NCI-H1417 (cell line): Measurements from ENCODE around the gene GHRHR.
A peak's percentile ranks its signal among the peaks of the same experiment; 100 is the strongest.

Source experiments
- DNase-seq, 3 experiments: peaks; one replicate each; lab custom pipeline; 2025; lab: John Stamatoyannopoulos, UW

The GHRHR gene

GRCh38 chr7:30968294-30968693 is 4.5 kb downstream of the GHRHR start:
- DNase-seq: no peak

DNA sequence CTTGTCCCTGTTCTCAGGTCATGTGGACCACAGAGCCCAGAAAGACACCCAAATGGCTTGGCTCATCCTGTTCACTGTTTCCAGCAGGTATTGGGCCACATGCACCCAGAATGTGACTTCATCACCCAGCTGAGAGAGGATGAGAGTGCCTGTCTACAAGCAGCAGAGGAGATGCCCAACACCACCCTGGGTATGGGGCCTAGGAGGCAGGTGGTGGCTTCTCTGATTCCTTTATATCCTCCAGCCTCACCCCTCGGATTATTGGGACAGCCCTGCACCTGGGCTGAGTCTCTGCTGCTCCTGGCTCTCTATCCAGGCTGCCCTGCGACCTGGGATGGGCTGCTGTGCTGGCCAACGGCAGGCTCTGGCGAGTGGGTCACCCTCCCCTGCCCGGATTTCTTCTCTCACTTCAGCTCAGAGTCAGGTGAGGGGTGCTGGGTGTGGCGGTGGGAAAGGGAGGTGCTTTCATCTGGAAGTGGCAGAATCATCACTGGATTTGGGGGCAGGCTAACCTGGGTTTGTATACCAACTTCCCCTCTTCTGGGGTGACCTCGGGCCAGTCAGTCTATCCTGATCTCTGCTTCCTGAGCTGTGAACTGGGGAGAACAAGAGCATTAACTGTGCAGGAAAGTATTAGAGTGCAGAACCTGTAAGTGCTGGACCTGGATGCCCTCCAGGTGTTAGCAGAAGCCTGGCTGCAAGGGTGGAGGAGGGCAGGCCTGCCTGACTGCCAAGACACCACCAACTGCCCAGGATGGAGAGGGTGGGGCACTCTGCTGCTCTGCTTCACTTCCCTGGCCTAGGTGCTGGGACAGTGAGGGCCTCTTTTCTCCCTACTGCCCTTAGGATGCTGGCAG is 5.2 kb downstream of the GHRHR start:
- no peak for DNase-seq

DNA sequence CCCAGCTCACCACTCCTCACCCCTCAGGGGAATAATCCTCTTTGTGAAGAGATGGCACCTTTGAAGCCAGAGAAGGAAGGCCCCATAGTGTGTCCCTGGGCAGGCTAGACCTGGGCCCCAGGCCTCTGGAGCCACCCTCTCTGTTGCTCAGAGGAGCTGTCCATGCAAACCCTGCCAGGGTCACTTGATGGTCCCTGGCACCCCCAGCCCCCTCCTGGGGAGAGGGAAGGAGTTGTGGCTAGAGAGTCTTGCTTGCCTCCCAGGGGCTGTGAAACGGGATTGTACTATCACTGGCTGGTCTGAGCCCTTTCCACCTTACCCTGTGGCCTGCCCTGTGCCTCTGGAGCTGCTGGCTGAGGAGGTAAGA is 5.8 kb downstream of the GHRHR start:
- DNase-seq: no peak

DNA sequence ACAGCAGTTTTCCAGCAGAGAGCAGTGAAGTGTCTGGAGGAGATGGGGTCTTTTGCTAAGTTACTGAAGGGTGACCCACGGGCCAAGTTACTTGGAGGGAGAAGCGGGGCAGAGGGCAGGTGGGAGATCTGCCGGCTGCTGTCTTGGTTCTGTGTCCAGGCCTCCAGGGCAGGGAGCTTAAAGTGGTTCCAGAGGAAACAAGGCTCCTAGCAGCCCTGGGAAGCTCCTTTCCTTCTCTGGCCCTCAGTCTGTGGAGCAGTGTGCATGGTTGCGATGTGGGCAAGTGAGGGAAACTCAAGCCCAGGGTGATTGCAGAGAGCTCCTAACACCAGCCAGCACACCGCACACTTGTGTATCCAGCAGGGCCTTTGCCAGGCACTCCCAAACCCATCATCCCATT is 6.3 kb downstream of the GHRHR start:
- no peak for DNase-seq

DNA sequence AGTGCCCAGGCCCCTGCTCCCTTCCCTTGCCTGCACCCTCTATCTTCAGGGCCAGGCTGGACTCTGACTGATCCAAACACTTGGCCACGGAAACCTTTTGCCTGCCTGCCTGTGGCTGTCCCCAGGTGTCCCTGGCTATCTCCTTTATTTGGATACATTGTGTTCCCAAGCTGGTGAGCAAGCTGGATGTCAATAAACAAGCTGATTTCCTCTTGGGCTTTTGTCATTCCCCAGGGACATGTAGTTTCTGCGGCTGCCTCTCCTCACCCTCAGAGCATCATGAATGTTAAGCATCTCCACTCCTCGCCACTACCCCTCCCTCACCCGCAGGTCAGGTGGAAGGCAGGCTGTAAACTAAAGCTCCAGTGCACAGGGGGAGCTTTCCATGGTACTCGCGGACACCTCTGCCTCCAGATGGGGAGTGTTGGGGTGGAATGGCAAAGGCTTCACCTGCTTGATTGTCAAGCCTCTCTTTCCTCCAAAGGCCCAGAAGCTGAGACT is 6.9 kb downstream of the GHRHR start:
- peak in 2 of 3 experiments; percentile 30 to 46 for DNase-seq

DNA sequence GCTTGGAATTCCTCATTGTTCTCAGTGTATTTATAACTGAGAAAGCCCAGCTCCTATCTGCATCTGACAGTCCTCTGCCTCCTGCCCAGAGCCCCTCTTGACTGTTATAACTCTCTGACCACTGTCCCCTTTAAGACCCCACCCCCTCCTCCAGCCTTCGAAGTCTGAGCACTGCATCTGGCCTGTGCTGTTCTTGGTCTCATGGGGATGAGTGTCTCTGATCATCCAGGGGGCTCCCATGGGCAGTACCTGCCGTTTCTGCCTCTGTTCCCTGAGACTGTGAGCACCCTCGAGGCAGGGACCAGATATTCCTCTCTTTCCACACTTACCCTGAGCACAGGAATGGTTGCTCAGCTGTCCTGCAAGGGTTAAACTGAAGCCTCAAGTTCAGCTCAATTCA is 7.7 kb downstream of the GHRHR start:
- DNase-seq: no peak

- no peak for DNase-seq
These were observed 8.2 kb downstream of the GHRHR start for GRCh38 chr7:30971840-30972563.

DNA sequence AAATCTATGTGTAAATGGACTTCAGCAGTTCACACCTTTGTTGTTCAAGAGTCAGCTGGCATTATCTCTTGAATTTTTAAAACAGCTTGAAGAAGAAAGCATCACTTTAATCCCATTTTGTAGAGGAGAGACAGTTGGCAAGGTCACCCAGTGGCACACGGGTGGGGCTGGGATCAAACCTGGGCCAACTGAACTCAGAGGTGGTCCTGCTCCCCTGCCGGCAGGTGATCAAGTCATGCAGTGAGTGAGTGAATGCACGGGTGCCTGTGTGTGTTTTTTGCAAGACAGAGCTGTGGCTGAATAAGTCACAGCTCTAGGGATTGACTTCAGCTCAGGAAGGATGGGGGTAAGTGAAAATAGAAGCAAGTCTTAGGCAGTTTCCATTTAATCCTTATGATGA is 9.5 kb downstream of the GHRHR start:
- no peak for DNase-seq

DNA sequence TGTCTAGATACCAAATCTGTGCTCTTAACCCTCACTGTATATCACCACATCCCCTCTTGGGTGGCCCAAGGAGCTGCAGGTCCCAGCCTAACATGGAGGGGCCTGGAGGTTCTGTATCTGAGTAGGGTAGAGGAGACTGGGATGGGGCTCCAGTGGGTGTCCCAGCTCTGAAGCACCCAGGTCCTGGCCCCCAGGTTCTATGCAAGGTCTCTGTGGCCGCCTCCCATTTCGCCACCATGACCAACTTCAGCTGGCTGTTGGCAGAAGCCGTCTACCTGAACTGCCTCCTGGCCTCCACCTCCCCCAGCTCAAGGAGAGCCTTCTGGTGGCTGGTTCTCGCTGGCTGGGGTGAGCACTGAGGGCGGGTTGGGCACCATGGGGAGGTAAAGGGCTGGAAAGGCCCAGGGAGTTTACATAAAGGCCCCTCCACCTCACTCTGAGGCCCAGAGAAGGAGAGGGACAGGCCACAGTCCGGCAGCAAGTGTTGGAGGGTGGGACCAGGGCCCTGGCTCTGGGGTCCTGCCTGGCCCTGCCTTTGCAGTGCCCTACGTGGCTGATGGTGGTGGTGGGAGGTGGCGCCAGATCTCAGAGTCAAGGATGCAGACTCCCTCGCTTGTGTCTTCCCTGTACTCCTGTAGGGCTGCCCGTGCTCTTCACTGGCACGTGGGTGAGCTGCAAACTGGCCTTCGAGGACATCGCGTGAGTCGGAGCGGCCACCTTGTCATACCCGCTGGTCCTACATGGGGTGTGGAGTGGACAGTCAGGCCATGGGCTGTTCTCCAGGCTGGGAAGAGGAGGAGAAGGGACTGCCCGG is 10.2 kb downstream of the GHRHR start:
- DNase-seq: no peak

- DNase-seq: peak in 2 of 3 experiments; percentile 26 to 37
These were observed 11.0 kb downstream of the GHRHR start for GRCh38 chr7:30974605-30975255.

DNA sequence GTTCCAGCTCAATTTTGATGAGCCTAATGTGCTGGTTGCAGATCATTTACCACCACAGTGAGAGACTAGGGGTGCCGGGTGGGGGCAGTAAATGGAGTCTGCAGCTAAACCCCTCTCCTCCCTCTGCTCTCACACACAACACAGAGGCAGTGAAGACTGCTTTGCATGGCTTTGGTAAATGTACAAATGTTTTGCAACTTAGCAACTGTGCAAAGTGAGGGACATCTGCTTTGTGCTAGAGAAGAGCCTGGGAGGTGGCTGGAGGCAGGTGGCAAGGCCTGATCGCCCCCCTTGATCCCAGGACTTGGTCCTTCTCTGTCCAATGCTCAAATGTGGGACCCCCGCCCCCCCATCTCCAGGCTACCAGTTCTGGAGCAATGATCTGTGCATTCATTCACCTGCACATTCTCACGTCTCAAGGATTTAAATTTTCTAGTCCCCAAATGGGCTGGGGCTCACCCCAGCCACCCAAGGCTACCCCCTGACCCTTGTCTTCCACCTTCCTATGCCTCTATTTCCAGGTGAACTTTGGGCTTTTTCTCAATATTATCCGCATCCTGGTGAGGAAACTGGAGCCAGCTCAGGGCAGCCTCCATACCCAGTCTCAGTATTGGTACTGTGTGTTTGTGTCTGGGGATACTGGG is 11.6 kb downstream of the GHRHR start:
- DNase-seq: no peak

GRCh38 chr7:30976381-30976780 is 12.6 kb downstream of the GHRHR start:
- no peak for DNase-seq

GRCh38 chr7:30977222-30977621 is 13.5 kb downstream of the GHRHR start:
- no peak for DNase-seq

DNA sequence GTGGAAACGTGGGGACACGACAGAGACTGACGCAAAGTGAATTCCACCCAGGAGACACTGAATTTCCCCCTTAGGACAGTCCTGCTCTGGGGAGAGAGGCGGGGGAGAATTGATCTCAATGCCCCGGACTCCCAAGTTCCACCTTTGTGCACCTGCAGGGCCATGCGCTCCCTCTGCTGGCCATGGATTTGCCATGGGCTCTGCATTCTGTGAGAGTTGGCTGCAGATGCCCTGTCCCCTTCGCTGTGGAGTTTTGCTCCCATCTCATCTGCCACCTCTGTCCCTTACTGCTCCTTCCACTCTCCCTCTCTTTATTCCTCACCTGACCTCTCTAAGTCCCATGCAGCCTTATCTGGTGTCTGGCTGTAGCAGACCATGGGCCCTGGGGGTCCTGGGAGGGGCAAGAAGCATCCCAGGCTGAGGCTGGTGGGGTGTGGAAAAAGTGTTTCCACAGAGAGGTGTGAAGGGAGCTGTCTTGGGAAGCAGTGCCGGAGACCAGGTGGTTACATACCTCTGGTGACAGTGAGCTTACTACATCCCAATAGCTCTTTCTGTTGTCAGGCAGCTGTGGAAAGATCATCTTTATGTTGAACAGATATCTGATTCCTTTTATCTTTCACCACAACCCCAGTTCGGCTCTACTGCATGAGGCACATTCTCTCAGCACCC is 14.3 kb downstream of the GHRHR start:
- DNase-seq: peak; percentile 9 to 63 (median 43)

- DNase-seq: no peak
These were observed 15.3 kb downstream of the GHRHR start for GRCh38 chr7:30979027-30979426.

DNA sequence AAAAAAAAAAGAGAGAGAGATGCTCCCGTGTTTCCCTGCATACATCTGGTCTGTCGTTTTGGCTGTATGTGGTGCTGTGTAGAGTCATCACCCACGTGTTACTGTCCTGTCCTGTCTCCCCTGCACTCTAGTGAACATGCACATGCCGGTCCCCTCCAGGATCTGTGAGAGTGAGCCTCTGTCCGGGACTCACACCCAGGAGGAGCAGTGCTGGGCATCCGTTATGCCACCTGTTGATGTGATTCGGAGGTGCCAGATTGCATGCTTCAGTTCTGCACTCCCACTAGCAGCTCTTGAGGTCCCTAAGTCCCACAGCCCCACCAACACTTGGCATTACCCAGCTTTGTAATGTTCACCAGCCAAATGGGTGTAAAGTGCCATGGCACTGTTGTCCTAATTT is 16.4 kb downstream of the GHRHR start:
- no peak for DNase-seq

DNA sequence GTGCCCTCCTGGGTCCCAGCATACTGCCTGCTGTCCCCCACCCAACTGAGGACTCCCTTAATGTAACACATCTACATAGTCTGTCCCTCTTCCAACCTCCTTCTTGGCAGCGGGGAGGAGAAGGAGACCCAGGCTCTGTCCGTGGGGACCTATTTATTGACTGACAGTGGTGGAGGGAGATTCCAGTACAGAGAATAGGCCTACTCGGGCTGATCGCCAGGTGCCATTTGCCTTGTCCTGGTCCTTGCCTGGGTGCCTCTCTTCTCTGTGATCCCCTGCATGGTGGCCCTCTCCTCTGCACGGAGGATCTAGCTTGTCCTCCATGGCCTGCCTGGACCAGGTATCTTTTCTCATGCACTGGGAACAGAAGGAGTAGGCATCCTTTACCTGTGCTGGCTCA is 17.0 kb downstream of the GHRHR start:
- DNase-seq: no peak

DNA sequence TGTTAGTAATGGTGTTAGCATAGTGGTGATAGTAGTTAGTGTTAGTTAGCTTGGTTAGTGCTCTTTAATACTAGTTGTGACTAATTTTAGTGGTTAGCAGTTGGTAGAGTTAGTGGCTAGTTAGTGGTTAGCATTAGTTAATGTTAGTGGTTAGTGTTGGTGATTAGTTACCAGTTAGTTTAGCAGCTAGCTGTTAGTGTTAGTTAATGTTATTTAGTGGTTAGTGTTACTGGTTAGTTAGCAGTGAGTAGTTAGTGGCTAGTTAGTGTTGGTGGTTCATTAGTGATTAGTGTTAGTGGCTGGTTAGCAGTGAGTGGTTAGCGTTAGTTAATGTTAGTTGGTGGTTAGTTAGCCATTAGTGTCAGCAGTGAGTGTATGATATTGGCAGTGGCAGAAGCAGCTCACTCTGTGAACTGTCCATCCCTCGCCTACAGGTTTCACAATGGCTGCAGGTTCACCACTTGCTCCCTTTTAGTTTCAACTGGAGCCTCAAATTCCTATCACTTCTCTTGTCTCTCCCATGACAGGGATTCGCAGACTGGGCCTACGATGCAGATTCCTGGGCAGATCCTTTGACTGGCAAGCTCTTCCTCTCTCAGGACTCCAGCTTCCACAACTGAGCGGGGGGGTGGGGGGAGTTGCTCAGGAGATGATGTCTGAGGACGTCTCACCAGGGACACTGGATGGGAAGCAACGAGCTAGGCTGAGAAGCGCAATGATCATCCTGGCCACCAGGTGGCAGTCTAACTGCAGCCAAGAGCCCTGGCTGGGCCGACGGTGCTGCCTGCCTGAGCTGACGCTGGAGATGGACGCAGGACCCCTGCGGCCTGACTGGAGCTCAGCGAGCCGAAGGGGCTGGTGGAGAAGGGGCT is 19.5 kb downstream of the GHRHR start:
- peak; percentile 74 to 90 (median 76) for DNase-seq

DNA sequence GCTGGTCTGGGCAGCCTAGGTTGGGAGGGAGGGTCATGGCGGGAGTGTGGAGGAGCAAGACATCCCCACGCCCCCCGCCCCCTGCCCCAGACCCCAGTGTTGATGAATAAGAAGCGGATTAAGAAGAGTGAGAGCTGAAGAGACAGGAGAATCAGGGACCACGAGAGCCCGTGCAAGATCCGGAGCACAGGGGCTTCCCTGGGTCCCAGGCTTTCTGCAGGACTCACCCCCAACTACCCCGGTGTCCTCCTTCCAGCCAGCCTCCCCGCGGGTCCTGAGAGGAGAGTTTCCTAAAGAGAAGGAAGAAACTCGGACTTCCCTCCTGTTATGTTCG is 20.1 kb downstream of the GHRHR start:
- no peak for DNase-seq
